G401.6 (cell line): ENCODE data around the gene EFNA5.

Experiments
- FAIRE-seq: peaks from 2 replicates; lab custom pipeline; 2012; peaks lifted over from hg19 to GRCh38; lab: Jason Lieb, UNC

The EFNA5 gene

GRCh38 chr5:107602896-107603295, 67.8 kb downstream of the EFNA5 start:
- FAIRE-seq, result no peak

DNA sequence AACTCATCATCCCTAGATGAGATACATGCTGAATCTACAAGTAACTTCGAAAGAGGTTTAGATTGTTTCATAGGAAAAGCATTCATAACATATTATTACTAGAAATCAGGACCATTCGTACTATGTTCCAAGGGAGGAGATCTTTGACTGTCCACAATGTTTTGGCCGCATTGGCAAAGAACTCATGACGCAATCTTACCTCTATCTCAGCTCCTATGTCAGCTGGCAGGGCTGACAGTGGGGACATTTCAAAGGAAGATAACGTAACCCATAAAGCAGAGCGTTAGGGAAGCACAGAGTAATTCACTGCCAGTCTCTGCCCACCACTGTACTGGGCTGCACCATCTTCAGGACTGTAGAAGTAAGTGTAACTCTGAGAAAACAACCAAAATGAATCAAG, 69.7 kb downstream of the EFNA5 start:
- FAIRE-seq, result no peak

- no peak for FAIRE-seq
Observed at GRCh38 chr5:107598958-107599357, 71.8 kb downstream of the EFNA5 start.

DNA sequence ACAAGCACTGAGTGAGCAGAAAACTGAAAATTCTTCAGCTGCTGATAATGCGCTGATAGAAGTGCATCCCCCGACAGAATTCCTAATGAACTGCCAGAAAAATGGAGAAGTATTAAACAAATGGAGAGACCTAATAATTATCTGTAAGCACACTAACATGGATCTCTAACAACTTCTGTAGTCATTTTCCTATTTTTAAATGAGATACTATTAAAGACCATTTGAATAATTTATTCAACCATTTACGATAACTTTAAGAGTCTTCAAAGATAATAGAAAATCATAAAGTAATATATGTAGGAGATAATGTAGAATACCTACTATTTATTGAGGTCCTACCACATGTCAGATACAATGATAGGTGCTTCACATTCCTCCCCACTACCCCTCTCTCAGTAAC, 72.9 kb downstream of the EFNA5 start:
- no peak for FAIRE-seq

GRCh38 chr5:107597247-107597646, 73.5 kb downstream of the EFNA5 start:
- no peak for FAIRE-seq

DNA sequence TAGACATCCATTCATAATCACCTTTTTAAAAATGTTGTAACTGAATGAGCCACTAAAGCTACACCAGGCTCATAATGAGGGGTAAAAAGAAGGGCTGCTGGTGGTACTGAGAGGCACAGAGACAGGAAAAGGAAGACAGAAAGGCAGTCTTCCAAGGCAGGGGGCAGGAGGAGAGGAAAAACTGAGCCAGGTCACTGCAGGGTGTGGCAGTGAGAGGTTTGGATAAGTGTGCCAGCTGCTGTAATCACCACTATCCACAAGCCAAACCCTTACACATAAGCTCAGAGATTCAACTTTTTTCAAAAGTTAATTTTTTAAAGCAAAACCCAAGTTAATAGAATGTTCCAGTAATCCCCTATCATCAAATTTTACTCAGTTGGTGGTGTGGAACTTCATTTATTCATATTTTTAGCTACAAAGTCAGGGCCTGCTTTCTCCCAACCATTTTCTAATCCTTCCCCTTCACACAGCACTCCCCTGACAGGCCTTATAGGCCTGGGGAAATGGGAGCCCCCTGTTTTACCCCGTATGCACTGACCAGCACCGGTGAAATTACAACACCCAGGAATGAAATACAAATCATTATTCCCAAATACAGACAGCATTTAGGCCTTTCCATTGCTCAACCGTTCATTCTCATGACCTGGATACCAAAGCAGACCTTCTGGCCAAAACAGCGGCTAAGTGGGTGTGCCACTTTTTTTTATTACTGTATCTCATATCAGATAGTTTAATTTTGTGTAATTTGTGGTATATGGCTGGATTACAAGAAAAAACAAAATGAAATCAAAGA, 76.3 kb downstream of the EFNA5 start:
- FAIRE-seq, result no peak

GRCh38 chr5:107593009-107593408, 77.7 kb downstream of the EFNA5 start:
- FAIRE-seq, result no peak

DNA sequence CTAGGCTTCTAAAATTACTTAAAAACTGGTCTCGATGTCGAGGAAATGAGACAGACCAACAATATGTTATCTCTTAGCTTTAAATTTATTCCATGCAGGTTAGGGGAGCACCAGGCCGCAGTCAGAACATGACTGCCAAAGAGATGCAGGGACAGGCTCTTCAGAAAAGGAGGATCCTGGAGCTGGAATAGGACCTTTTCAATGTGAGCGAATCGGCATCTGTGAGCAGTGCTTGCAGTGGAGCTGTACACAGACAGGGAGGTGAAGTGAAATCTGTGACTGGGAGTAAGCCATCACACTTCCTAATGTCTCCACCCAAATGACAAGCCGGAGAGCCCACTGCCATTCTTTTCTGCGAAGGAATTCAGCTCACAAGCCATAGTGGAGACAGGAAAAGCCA, 78.2 kb downstream of the EFNA5 start:
- no peak for FAIRE-seq

- FAIRE-seq, result no peak
Observed at GRCh38 chr5:107590686-107591085, 80.1 kb downstream of the EFNA5 start.

DNA sequence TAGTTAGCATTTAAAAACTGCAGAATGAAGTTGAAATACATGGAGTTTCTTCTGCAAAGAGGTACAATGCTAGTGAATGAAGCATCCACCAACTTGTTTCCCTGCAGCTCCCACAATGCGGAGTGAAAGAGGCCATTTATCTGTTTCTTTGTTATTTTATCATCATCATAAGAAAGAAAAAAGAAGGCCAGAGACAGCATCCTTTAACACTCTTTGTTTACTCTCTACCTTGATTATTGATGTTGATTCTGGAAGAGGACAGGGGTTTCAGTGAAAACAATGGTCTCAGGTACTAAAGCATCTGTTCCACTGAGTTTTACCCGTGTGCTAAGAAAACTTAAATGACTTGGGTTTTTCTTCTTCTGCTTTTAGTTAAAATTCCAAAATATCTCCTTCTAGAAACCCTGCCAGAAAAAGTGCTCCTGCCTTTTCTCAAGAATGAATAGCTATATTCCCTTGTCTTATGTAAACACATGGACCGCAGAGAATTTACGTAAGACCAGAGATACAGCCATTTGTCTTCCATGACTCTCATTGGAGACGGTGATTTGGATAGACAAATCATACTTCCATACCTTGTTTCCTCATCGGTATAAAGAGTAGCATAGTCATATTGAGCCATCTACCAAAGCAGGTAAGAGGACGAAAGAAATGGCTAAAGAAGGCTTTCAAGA, 81.1 kb downstream of the EFNA5 start:
- no peak for FAIRE-seq

DNA sequence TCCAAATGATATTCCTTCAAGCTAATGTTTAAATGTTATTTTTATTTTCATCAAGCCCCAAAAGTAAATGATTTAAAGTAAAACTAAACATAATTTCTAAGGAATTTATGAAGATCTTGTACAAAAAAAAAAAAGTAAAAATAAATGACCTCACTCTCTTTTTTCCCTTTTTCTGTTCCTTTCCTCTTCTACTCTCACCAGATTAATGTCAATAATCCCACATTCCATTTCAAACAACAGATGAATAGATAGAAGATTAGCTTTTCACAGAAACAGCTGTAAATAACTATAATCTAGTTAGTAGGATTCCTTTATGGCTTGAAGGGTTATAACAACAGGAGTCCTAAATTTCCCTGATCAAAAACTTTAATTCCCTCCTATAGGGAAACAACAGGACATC, 88.1 kb downstream of the EFNA5 start:
- FAIRE-seq, result peak; percentile 11

GRCh38 chr5:107580889-107581820, 89.6 kb downstream of the EFNA5 start:
- FAIRE-seq, result no peak

DNA sequence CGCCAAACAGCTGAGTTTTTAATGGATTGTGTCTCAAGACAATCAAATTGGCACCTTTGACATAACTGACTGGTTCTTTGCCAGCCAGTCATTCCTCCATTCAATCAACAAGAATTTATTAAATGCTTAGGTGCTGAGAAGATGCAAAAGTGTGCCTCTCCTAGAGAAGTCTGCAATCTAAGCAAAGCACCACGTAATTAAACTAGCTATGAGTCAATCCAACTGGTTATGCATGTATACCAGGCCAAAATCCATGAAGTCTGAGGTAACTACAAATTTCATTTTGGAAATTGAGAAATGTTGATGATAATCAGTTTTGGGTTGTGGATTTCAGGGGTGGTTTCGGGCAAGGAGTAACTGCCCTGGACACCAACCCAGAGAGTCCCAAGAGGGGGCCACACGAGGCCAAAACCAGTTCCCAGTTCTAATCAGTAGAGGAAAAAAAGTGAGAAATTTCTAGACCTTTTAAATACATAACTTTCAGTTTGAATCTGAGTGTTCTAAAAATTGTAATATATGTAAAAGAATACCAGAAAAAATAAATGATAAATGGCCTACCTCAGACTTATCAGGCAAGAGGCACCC, 92.6 kb downstream of the EFNA5 start:
- FAIRE-seq, result no peak

GRCh38 chr5:107577394-107577950, 93.3 kb downstream of the EFNA5 start:
- FAIRE-seq, result no peak

- FAIRE-seq, result no peak
Observed at GRCh38 chr5:107576736-107577393, 93.9 kb downstream of the EFNA5 start.

DNA sequence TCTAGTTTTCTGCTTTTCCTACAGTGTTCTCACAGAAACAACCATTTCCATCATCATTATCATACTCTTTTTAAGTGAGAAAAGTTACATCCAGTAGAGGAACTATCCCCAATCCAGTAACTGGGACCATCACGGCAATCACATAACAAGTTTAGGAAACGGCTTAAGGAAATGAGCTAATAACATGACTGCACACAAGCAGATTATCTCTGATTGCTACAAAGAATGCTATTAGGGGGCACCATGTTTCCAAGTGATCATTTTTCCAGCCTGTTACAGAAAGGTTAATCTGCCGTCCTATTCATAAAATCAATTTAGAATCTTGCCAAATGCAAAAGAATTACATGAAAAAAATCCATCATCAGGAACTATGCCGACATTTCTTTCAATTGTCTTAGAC, 94.6 kb downstream of the EFNA5 start:
- no peak for FAIRE-seq

GRCh38 chr5:107574287-107574686, 96.5 kb downstream of the EFNA5 start:
- no peak for FAIRE-seq

- no peak for FAIRE-seq
Observed at GRCh38 chr5:107572715-107573368, 97.9 kb downstream of the EFNA5 start.

GRCh38 chr5:107571621-107572536, 98.9 kb downstream of the EFNA5 start:
- peak; percentile 90 for FAIRE-seq
